Right hindlimb (tissue), 1 donor: ENCODE measurements around the gene GDF7.

Experiments used
- DNase-seq: peaks from one replicate; pipeline ENCODE4 v3.0.0-alpha.2; 2018

Gene GDF7

DNA sequence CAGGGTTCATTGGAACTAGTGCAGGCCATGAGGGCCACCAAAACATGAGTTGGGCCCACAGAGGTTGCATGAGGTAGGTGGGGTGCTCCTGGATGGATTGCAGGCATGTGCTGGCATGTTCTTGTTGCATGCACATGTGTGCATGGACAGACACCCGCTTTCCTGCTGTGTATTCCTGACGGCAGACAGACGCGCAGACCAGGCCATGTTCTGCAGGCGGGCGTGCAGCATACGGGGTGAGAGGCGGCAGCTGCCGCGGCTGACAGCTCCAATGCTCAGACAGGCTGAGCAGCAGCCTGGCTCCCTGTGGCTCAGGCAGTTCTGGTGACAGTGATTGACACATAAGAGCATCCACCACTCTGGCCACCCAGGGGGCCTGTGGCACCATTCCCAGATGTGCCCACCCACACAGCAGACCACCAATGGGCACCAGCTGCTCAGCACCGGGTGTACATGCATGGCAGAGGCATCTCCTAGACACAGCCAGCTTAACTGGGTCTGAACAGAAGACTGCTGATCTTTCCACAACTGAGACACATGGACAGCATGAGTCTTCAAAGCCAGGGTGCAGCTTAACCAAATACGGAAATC, 37.3 kb upstream of the GDF7 start:
- no peak for DNase-seq

DNA sequence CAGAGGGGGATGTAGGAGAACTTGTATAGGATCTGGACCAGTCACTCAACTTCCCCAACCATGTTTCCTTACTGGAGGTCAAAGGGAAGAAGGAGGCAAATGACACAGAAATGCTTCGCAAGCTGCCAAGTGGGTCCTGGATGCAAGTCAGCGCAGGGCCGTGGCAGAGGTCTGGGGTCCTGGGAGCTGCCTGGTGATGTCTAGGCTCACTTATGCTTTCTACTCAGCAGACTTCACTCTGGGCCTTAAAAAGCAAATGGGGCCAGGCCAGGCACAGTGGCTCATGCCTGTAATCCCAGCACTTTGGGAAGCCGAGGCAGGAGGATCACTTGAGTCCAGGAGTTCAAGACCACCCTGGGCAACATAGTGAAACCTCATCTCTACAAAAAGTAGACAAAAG, 36.0 kb upstream of the GDF7 start:
- DNase-seq = no peak

DNA sequence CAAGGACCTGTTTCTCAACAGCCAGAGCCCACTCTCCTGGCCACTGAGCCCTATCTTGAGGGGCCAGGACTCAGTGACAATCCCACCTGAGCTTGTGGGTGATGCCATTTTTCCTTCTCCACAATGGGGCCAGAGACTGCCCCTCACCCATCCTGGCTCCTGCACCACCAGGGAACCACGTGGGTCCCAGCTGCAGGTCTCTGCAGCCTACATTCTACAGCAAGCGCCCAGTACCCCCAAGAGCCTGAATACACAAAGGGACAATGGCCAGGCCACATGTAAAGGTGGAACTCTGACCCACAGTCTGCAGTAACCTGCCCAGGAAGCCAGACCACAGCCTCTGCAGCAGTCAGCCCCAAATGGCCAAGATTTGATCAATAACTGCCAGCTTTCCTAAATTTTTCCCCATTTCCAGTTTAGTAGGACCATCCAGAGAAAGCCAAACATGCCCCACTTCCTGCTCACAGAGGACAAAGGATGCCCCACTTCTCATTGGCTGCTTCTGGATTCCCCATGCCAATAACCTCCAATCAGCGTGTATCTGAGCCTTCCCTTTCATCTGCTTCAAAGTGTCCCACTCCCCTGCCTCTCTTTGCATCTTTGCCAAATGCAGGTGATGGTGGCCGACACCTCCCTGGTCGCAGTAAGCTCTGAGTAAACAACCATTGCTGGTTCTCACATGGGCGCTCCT, 35.2 kb upstream of the GDF7 start:
- no peak for DNase-seq

DNA sequence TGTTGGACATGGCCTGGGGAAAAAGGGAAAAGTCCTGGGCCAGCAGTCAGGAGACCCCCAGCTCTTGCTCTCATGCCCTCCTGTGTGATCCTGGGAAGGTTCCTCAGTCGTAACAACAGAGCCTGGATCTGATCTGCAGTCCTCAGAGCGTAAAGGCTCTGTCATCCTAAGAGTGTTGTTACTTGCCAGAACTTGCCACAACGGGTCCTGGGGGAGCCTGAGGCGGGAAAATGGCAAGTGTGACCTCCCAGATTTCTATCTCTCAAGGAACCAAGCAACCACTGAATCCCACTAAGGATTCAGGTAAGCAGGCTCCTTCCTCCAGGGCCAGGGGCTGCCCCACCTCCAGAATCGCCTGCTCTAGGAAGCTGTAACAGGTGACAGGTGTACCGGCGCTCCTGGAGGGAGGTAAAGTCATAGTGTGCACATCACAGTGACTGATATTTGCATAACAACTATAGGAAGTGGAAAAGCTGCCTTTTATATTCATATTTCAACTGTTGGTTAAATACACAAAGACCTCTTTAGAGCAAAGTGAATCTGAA, 34.4 kb upstream of the GDF7 start:
- no peak for DNase-seq

DNA sequence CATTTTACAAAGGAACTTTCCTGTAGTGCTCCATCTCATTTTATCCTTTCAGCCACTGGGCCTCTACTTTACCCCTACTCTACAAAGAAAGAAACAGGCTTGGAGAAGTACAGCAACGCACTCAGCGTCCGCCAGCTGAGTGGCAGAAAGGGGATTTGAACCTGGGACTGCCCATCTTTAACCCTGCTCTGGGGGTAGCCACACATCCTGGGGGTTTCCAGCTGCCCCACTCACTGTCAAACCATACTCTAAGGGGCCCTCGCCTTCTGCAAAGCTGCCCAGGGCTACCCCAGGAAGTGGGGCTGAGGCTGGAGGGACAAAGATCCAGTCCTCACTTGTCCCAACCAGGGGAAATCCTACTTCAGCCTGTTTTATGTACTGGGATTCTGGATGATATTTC, 33.9 kb upstream of the GDF7 start:
- DNase-seq = no peak

DNA sequence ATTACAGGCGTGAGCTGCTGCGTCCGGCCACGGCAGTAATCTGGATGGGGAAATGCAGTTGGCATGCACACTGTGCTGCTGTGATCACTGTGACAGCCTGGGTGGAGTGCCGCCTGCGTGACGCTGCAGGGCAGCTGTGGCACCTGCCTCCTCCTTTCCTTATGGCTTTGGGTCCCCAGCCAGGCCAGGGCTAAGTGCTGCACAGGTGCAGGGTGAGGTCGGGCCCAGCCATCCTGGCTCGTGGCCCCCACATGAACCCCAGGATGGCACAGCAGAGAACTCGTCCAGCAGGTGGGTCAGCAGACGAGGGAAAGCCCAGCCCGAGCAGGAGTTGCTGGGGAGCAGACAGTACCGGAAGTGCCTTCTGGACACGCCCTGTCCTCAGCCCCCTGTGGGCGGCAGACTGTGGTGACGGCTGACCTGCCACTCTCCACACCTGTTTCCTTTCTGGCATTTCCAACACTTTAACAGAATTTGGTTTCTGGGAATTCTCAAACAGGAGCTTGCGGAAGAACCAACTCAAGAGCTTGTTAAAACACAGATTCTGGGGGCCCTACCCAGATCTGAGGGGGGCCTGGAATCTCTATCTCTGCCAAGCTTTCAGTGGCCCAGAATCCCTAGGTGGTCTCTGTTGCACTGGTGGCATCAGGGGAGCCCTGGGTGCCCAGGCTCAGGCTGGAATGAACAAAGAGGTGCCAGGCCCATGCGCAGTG, 33.0 kb upstream of the GDF7 start:
- DNase-seq = peak; percentile 56

DNA sequence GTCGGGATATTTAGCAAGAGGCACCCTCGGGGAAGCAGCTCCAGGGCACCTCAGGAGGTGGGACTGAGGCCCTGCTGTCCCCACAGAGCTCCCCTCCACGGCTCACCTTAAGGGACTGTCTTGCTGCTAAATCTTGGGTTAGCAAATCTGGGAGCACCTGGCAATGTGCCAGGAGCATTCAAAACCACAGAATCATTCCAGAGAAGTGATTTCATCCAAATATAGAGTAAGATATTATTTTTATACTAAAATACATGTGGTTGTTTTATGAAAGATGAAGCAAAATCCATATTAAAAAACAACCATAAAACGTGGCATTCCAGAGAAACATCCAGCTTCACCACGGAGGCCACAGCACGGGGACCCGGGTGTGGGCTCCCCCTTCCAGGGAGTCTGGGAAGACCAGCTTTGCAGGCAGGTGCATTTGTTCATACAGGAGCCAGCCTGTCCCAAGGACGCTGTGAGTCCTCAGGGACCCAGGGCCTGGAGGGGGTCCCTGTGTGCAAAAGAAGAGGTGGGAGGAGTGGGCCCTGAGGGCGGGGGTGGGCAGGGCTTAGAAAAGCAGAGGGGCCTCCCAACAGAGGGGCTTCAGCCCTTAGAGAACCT, 32.3 kb upstream of the GDF7 start:
- peak; percentile 40 for DNase-seq

DNA sequence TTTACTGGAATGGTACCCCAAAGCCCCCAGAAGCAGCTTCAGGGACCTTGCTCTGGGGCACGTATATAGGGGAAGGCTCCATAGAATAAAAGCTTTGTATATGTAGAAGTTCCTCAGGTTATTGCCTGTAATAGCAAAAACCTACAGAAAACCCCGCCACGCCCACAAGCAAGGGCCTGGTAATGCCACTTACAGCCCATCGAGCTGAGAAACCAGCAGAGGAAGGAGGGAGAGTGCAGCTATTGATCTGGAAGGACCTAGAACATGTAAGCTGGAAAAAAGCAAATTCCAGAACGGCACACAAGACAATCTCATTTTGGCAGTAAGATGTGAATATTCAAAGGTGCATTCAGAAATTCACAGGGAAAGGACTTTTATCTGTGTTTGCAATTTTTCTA, 31.8 kb upstream of the GDF7 start:
- no peak for DNase-seq

DNA sequence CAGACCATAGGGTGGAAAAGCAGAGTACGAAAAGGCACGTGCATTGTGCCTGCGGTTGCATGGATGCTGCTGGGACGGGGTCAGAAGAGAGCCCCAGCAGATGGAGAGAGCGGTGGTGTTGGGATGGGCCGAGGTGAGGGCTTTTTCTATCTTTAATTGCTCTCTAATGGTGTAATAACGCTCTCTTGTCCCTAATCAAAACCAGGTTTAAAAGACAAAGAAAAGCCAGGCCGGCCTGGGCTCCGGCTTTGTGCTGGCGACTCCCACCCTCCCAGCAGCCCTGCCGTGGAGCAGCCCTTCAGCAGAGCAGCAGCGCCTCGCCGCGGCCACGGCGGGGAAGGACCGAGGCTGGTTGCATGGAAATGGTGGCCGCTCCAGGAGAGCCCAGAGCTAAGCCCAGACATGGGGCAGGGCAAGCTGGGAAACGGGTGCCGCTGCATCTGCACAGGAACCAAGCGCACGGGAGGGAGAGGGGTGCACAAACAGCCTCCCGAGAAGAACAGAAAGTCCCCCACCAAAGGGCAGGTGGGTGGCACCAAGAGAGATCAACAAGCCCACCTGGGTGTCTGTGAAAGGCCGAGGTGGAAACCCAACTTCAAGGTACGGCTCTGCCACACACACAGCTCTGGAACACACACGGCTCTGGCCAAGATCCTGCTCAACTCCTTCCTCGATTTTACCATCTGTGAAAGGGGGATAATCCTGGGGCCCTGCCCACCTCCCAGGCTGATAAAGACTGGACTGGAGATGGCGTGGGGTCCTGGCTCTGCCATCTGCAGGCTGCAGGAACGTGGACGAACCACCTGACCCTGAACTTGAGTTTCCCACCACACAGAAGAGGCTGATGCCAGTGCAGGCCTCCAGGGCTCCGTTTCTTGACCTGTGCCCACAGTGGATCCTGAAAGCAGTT, 31.0 kb upstream of the GDF7 start:
- DNase-seq = peak; percentile 94

DNA sequence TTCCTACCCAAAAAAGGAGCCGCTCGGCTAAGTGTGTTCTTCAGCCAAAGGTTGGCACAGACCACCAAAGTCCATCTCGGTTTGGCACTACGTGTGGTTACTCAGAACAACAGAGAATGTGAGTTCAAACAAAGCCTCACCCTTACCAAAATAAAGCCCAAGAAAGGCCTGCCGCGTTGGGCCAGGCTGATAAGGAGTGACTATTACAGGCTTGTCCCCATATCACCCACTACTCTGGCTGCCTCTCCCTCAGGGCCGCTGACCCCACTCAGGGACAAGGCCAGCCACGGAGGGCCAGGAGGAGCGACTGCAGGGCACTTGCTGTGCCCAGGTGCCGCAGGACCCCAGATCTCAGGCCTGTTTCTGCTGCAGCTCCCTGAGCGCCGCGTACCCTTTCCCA, 29.8 kb upstream of the GDF7 start:
- DNase-seq = no peak

DNA sequence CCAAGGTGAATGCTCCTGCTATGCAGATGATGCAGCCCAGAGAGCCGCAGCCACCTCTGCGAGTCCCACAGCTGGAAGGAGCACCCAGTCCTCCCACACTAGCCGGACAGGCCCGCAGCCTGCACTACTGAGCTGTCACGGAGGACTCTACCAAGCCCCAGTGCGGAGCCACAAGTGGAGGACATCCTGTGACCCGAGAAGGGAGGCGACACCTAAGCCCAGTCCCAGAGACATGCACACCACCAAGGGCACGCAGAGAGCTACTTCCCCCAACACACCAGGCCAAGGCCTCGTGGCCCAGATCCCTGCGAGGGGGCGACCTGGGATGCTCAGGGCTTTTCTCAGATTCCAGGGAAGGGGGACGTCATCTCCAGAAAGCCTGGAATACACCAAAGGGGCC, 28.9 kb upstream of the GDF7 start:
- DNase-seq = no peak

DNA sequence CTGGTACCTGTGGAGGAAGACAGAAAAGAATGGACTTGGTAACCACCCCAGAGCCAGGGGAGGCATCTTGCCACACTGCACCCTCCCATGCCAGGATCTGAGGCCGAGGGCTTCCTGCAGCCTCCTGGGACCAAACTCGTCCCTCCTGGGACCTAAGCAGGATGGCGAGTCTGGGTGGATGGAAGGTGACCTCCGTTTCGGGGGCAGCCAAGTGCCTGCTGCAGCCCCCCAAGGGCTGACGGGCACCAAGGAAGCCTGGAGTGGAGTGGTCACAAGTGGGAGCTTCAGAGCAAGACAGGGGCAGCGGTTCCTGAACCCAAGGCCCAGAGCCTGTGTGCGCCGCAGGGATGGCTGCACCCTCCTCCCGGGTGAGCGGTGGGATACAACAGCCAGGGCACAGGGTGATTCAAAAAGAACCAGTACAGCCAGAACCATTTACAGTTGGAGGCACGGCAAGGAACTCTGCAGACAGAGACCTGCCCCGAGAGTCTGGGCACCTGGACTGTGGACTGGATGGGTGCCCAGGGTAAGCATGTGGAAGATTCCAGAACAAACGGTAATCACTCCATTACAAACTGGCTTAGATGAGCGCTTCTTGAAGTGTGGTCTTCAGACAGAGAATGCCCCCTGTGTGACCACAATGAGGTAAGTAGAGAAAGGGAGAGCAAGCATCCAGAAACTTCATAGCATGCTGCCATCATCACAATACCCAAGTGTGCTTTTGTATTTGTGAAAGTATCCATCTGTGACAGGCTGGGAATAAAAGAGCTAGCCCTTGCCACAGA, 28.1 kb upstream of the GDF7 start:
- DNase-seq = no peak

DNA sequence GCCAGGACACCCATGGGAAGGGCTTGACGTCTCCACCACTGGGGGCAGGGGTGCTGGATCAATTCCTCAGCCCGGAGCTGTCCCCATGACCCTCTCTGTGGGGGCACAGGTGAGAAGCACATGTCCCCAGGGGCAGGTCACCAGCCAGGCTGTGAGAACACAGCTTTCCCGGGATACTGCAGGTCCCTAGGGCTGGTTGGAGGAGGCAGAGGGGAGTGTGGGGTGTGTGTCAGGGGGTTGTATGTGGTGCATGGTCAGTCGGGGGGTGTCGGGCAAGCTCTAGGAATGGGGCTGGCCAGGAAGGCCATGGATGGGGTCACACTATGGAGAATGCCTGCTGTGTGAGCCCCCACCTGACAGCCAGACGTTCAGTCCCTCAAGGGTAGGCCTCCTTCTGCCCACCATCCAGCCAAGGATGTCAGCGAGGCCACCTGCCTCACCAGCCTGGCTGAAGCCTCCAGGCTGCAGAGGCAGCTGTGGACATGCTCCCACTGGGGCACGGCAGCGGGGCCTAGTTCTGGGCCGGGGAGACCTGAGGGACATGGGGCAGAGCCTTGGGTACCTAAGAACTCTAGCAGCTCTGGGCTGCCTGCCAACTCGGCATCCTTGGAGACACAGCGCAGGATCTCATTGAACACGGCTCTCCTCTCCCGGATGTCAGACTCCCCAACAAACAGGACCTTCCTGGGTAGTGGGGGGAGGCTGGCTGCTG, 26.4 kb upstream of the GDF7 start:
- DNase-seq = no peak

DNA sequence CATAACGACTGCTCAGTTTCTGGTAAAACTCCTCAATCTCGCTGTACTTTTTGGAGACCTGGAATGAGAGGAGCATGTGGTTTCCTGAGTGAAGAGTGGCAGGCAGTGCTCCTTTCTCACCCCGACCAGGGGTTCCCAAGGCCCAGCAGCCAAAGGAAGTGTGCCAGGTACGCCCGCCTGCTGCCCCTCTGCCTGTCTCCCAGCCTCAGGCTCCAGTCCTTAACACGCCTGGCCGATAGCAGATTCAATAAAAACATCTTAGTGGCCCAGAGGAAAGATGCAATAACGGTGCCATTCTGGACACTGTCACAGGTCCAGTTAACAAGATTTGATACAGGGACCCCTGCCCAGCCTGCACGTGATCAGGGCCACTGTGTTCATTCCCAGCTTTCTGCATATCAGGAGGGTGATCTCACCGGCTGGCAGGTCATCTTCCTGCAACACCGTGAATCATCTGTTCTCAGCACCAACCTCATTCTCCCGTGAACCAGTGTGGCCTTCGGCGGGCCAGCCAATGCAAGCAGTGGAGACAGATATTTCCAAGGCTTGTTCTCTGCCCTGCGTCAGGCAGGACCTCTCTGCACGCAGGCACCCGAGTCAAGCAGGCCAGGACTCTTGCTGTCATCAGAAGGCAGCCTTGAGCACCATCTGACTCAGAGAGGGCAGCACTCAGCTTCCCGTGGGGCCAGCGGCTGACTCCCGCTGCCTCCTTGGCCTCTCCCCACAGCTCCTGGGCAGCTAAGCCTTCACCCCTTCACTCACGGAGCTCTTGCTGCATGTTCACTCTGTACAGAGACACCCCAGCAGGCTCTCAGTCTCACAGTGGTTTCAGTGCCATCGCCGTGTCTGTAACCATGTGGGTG, 25.6 kb upstream of the GDF7 start:
- DNase-seq = no peak

DNA sequence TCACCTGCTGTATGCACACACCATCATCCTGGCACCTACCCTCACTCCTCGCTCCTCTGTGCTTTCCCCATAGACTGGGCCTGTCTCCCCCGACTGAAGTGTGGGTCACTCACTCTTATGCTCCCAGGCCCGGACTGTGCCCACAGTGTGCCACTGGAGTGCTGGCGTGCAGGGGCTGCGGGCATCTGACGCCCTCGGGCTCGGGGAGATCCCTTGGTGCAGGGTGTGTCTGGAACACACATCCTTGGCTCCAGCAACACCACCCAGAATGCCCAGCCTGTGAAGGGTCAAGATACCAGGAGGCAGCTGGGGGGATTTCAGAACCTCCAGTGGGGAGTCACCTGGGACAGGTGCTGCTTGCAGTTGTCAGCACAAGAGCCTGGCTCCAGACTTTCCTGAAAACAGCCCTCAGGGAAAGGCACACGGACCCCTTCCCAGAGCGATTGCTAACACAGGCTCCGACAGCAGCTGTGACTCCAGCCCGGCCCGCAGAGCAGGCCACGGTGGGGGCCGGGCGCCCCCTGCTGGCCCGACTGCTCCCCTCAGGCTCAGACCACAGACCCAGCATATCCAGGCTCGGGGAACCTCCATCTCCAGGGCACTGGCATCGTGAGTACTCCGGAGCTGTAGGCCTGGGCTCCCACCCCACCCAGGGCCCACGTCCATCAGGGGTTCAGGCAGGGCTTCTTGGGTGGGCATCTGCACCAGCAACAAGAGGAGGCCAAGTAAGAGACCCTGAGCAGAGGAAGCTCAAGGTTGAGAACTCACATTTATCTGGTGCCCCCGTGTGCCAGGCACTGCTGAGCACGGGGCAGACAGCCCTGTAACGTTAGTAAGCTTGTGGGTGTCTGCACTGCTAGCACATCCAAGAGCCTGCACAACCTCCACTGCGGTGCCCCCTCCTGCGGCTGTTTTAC, 24.6 kb upstream of the GDF7 start:
- DNase-seq = peak; percentile 85

DNA sequence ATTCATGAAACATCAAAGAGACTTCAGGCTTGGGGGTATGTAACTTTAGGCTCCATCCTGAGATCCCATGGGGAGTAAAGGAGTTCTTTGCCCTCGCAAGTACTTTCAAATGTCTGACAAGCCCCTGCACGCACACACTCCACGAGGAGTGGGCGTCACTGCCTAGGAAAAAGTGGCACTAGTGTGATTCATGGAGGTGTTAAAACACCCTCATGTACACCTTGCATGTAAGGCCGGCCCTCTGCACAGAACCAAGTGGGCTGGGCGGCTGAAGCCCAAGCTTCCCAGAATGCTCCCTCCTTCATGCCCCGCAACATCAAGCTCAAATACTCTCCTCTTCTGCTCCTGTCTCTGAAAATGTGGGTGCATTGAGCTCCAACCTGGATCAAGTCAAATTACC, 23.9 kb upstream of the GDF7 start:
- DNase-seq = no peak

DNA sequence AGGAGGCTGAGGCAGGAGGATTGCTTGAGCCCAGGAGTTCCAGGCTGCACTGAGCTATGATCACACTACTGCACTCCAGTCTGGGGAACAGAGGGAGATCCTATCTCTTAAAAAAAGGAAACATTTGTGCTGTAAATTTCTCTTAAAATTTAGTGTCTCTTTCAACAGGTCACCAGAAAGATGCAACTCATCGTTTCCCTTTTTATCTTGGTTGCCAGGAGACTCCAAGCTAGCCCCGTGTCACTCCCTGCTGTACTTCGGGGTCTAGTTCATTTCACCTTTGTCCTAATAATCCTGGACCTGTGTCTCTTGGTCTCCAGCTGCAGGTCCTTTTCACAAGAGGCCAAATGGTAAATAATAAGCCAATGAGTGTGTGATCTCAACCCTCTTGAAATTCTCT, 23.1 kb upstream of the GDF7 start:
- no peak for DNase-seq

DNA sequence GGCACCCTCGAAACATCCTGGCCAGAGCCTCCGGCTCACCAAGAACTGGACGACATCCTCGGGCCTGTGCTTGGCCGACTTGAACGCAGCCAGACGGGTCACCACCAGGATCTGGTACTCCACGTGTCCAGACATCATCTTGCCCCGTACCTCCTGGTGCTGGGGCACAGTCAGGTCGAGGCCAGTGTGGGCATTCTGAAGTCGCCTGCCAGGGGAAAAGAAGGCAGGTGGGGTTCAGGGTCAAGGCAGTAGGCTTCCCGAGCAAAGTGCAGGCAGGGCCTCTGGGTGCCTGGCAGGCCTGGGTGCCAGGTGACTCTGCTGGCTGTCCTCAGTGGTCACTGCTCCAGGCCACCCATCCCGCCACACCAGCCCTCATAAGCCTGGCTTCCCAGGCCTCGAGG, 21.6 kb upstream of the GDF7 start:
- DNase-seq = no peak

DNA sequence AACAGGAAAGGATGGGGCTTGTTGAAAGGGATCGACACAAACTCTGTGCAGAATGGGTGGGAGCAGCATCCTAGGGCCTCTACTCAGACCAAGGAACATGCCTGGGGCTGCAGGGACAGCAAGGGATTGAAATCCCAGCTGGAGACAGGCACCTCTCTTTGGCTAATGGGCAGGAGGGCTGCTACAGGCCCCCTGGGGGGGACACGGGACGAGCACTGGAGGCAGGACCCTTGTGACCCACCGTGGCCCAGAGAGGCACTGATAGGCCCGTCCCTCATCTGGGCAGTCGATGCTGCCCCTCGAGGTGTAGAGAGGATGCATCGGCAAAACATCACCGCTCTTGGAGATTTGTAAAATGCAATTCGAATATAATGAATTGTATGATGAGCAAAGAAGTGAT, 21.2 kb upstream of the GDF7 start:
- no peak for DNase-seq
